ENCODE results near the gene KIF5A.
"Not testable (repeated sequence)": the region's sequence is repeated elsewhere in the genome, so short reads cannot be mapped to it uniquely, and the experiment has no call there.

The KIF5A gene

DNA sequence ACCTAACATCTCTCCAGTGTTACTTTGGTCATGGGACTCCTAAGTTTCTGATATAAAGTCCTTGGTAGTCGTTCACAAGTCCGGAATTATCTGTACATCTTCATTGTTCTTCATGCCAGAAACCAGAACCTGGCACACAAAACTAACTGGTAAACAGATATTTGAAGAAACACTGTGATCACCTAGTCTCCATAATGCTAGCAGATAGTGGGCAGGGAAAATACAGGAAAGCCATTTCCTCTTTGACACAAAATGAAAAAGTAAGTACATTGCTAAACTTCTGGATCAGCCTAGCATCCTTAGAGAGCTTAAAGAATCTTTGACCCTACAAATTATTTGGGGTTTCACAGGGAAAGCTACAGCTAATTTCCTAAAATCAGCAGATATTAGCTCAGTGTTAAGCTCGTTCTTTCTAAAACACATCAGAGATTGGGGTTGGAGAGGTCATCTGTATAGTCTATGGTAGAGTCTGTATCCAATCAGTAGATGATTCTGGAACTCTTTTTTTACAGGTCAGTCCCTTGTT, 34.4 kb upstream of the KIF5A start:
- no peak for DNase-seq (ENCODE audit: low read depth in 1 of 2, low spot score in 1 of 2)
- TF ChIP-seq JUND (IDR thresholded peaks at IDR 0.05; ENCODE audit: low read depth), result no peak
- in situ Hi-C loops (cut with HindIII; ENCODE audit: low pct_unique_long_range_greater_than_20kb, low sequenced_read_pairs), result no loop called here

DNA sequence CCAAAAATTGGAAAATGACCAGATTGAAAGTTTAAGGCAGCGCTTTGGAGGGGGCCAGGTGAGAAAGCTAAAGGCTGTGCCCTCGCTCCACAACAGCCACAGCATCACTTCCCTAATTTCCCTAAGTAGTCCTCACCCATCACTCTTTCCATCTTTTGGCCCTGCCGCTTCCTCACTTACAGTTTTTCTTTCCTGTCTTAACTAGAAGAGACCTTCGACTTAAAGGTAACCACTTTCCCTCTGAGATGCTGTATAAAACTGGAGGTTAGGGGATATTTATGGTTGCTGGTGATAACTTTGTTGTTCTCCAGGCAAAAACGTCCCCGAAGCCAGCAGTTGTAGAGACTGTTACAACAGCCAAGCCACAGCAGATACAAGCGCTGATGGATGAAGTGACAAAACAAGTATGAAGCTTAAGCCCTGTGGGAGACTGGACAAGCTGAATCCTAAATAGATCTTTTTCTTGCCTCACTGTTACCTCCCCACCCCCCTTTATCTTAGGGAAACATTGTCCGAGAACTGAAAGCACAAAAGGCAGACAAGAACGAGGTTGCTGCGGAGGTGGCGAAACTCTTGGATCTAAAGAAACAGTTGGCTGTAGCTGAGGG, 33.8 kb upstream of the KIF5A start:
- in situ Hi-C loops (cut with HindIII; ENCODE audit: low pct_unique_long_range_greater_than_20kb, low sequenced_read_pairs), result no loop called here
- DNase-seq (ENCODE audit: low read depth in 1 of 2, low spot score in 1 of 2), result no peak
- TF ChIP-seq JUND (IDR thresholded peaks at IDR 0.05; ENCODE audit: low read depth), result no peak

DNA sequence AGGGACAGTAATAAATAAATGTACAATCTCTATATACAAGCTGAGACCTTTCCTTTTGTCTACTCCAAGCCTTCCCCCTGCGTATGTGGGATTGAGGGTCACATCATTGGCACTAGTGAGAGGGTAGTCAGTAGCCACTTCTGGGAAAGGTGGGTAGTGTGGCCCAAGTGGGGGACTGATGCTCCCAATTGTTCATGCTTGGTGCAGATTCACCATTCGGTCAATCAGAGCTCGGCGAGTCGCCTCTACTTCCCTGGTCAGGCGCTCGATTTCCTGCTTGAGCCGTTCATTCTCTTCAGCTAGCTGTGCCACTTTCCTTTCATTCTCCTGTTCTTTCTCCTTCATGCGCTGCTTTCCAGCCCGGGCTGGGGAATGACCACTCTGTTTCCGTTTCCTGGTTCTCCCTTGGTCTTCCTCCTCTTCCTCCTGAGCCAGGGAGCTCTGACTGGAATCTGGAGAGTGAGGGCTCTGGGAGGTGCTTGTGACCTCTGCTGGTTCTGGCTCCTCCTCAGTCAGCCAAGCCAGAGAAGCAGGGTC, 33.2 kb upstream of the KIF5A start:
- no peak for DNase-seq (ENCODE audit: low read depth in 1 of 2, low spot score in 1 of 2)
- no peak for TF ChIP-seq JUND (IDR thresholded peaks at IDR 0.05; ENCODE audit: low read depth)
- in situ Hi-C loops (cut with HindIII; ENCODE audit: low pct_unique_long_range_greater_than_20kb, low sequenced_read_pairs), result no loop called here

DNA sequence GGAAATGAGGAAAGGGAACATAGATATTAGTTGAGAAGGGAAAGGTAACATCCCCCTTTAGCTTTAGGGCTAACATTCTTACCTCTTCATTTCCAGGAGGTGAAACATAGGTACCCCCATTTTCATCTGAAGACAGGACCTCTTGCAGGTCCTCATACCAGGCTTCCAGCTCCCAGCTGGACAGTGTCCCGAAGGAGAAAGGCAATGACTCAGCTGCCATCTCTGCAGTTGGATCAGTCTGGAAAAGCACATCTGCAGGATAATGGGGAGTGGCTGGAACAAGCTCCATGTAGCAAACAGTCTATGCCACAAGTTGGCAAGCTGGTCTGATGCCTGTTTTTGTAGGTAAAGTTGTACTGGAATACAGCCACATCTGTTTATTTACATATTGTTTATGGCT, 32.7 kb upstream of the KIF5A start:
- no peak for TF ChIP-seq JUND (IDR thresholded peaks at IDR 0.05; ENCODE audit: low read depth)
- DNase-seq (ENCODE audit: low read depth in 1 of 2, low spot score in 1 of 2), result no peak
- in situ Hi-C loops (cut with HindIII; ENCODE audit: low pct_unique_long_range_greater_than_20kb, low sequenced_read_pairs), result no loop called here

DNA sequence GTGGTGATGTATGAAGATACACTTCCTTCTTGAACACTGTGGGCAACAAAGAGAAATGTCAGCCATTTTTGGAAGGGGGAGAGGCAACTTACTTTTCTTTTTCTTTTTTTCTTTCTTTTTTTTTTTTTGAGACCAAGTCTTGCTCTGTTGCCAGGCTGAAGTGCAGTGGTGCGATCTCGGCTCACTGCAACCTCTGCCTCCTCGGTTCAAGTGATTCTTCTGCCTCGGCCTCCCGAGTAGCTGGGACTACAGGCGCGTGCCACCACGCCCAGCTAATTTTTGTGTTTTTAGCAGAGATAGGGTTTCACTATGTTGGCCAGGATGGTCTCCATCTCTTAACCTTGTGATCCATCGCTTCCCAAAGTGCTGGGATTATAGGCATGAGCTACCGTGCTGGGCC, 32.1 kb upstream of the KIF5A start:
- in situ Hi-C loops (cut with HindIII; ENCODE audit: low pct_unique_long_range_greater_than_20kb, low sequenced_read_pairs); DNase-seq (ENCODE audit: low read depth in 1 of 2, low spot score in 1 of 2): not testable (repeated sequence)

DNA sequence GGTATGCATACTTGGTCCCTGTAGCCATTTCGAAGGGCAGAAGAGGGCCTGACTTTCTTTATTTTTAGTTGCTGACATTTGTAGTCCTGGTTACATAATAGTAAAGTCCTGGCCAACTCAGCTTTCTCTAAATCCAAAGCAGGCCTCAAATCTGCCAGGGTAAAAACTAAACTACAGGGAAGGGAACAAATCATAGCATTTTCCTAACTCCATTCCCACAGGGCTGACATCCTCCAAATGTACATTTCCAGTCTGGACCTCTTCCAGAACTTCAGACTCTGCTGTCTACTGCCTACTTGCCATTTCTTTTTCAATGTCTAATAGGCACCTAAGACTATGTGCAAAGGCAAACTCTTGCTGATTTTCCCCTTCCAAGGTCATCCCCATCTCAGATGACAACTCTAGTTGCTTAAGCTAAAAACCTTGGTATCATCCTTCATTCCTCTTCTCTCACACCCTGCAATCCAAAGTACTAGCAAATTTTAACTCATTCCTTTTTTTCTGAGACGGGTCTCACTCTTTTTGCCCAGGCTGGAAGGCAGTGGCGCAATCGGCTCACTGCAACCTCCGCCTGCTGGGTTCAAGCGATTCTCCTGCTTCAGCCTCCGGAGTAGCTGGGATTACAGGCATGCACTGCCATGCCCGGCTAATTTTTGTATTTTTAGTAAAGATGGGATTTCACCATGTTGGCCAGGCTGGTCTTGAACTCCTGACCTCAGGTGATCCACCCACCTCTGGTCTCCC, 31.5 kb upstream of the KIF5A start:
- no peak for TF ChIP-seq JUND (IDR thresholded peaks at IDR 0.05; ENCODE audit: low read depth)
- in situ Hi-C loops (cut with HindIII; ENCODE audit: low pct_unique_long_range_greater_than_20kb, low sequenced_read_pairs), result no loop called here
- no peak for DNase-seq (ENCODE audit: low read depth in 1 of 2, low spot score in 1 of 2)

DNA sequence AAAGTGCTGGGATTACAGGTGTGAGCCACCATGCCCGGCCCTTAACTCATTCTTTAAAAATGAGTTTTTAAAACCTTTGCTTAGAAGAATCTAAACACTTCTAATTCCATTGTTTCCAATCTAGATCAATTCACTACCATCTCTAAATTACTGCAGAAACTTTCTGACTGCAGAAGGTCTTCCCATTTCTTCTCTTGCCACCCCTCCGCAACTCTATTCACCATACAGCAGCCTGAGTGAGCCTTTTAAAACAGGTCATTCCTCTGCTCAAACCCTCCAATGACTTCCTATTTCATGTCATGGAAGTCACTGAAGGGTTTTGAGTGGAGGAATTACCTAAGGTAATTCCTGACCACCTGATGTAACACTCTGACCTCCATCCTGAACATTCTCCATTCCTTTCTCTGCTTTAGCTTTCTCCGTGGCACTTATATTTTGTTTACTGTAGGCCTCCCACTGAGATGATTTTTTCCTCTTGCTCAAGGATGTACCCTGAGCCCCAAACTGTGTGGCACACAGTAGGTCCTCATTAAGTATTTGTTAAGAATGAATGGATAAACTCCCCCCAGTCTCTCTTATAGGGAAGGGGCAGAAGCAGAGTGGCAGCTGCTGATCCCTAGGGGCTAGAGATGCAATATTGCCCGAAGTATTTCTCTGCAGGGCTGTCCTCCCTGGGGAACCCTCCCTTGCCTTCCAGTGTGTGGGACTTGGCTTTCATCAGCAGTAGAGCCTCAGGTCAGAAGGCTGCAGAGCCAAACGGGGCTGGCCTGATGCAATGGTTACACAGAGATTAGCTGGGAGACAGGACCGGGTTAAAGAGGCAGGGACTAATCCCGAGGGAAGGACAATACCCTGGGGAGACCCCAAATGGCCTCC, 30.7 kb upstream of the KIF5A start:
- TF ChIP-seq JUND (IDR thresholded peaks at IDR 0.05; ENCODE audit: low read depth), result no peak
- peak in 1 of 2 experiments; percentile 57 for DNase-seq (ENCODE audit: low read depth in 1 of 2, low spot score in 1 of 2)
- in situ Hi-C loops (cut with HindIII; ENCODE audit: low pct_unique_long_range_greater_than_20kb, low sequenced_read_pairs), result no loop called here

DNA sequence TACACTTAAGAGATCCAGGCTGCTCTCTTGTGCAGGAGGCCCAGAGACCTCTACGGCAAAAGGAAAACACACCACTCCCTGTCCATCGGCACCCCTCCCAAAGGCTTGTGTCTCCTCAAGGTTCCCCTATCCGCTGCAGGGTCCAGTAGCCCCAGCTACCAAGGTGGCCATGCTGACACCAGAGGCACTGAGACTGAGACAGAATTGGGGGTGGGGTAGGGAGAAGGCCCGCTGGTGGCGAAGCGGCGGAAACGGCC, 30.1 kb upstream of the KIF5A start:
- in situ Hi-C loops (cut with HindIII; ENCODE audit: low pct_unique_long_range_greater_than_20kb, low sequenced_read_pairs), result no loop called here
- DNase-seq (ENCODE audit: low read depth in 1 of 2, low spot score in 1 of 2), result no peak
- TF ChIP-seq JUND (IDR thresholded peaks at IDR 0.05; ENCODE audit: low read depth), result no peak

DNA sequence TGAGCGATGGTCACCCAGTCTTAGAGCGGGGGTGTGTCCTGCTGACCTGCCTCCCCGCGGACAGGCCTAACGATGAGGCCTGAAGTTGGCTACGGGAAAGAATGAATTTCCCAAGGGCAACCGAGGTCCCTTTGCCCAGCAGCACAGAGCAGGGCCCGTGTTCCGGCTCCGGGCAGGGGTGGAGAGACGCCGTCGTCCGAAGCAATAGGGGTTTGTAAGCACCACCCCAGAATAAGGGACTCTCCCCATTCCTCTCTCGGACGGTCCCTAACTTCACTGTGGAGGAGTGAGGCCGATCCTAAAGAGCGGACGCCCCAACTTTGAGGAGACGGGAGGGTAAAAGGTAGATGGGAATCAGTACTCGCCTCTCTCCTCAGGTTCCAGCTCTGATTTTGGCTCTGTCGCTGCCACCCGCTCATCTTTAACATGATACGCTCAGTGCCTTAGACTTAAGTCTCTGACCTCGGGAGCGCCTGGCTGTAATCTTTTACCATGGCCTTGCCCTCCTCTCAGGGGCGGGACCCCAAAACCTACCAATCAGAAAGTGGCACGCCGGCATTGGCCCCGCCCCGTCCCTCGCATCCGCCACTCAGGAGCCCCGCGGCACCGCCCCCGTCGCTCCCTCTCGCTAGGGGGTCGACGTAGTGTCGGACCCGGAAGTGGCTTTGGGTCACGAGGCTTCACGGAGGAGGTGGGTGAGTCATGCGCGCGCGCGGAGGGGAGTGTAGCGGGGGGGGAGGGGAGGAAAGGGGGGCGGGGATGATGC, 29.6 kb upstream of the KIF5A start, which contains the start of gene DDIT3:
TSS of gene DDIT3 (minus strand) at position 462 of the 766 bp plus-strand sequence. CDS start 3,108 bp downstream, outside the sequence.
- TF ChIP-seq JUND (IDR thresholded peaks at IDR 0.05; ENCODE audit: low read depth), result peak; percentile 23; the same call in 1 of the 2 replicates
- in situ Hi-C loops (cut with HindIII; ENCODE audit: low pct_unique_long_range_greater_than_20kb, low sequenced_read_pairs), result no loop called here
- DNase-seq (ENCODE audit: low read depth in 1 of 2, low spot score in 1 of 2), result peak; percentile 92 to 100

DNA sequence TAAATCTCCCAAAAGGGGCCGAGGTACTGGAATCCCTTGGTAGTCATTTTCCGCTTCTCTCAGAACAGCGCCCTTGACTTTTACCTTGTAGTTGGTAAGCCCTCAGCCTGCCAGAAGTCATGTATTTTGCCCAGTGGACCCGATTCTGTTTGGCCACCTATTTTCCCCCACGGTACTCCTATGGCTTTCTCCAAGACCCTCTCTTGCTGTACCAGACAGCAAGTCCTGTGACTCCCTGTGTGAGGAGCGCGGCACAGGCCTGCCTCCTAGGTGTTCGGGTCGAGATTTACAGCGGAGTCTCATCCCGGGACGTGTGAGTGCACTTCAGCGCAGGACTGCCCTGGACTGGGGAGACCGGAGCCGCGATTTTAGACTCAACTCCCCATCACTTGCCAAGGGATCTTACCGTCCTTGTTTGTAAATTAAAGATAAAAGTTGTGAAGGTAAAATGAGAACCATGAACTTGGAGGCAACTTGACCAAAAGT, 28.3 kb upstream of the KIF5A start:
- peak; percentile 58 to 88 for DNase-seq (ENCODE audit: low read depth in 1 of 2, low spot score in 1 of 2)
- TF ChIP-seq JUND (IDR thresholded peaks at IDR 0.05; ENCODE audit: low read depth), result no peak
- in situ Hi-C loops (cut with HindIII; ENCODE audit: low pct_unique_long_range_greater_than_20kb, low sequenced_read_pairs), result no loop called here

DNA sequence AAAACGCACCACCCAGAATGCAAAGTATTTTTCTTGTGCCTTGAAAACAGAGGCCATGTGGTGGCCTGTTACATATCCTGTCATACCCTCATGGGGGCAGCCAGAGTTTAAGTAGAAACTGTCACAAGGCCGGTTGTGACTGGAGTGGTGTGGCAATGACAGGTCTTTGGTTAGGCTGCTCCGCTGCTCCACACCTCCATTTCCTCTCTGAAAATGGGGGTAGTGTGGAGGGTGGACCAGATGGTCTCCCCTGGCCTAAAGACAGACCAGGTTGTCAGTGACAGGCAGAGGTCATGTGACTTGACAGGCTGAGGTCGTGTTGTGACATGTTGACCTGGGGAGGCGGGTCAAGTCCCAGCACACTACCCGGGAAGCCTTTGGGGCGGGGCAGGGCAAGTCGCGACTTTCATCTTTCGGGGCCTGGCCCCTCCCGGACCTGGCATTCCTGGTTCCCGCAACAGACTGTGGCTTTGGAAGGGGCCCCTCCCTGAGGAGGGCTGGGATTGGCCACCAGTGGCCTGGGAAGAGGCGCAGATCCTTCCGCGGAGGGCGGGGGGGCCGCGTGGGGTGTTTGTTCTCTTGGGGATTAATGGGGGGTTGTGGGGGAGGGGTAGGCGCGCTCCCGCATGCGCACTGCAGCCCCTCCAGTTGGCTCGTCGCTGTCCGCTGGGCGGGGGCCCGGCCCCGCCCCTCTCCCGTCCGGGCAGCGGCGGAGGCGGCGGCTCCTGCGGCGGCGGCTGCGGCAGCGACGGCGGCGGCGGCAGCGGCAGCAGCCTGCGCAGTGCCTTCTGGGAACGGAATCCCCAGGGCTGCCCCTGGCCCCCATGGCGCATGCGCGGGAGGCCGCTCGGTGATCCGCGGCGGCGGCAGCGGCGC, 27.6 kb upstream of the KIF5A start, which contains the start of gene MBD6:
TSS of gene MBD6 (plus strand) at position 814 of the 876 bp plus-strand sequence. CDS start 1,480 bp downstream, outside the sequence.
- DNase-seq (ENCODE audit: low read depth in 1 of 2, low spot score in 1 of 2), result peak; percentile 95 to 98
- in situ Hi-C loops (cut with HindIII; ENCODE audit: low pct_unique_long_range_greater_than_20kb, low sequenced_read_pairs), result no loop called here
- TF ChIP-seq JUND (IDR thresholded peaks at IDR 0.05; ENCODE audit: low read depth), result no peak

Data from T47D (cell line).